Skeletal muscle satellite cell (primary cell): ENCODE data around the gene CACNG7.

ENCODE experiments used
- H3K27me3 ChIP-seq: 2 replicates; pipeline ENCODE4 v1.7.0; 2013; ENCODE audit warnings: low read length; ENCODE audit not compliant: control insufficient read depth, insufficient read depth
- H3K36me3 ChIP-seq: 2 replicates; pipeline ENCODE4 v1.7.0; 2013; ENCODE audit warnings: mild to moderate bottlenecking, control low read depth, low read length; ENCODE audit not compliant: insufficient read depth
- H3K4me1 ChIP-seq: 2 replicates; pipeline ENCODE4 v1.7.0; 2013; ENCODE audit warnings: low read length; ENCODE audit not compliant: control insufficient read depth, insufficient read depth
- H3K4me2 ChIP-seq: 2 replicates; pipeline ENCODE4 v1.7.0; 2013; ENCODE audit warnings: mild to moderate bottlenecking, low read length
- H3K4me3 ChIP-seq: 2 replicates; pipeline ENCODE4 v1.7.0; 2013; ENCODE audit warnings: low read length
- H3K9ac ChIP-seq: 2 replicates; pipeline ENCODE4 v1.7.0; 2013; ENCODE audit warnings: mild to moderate bottlenecking, low read depth, low read length, moderate library complexity
- H3K9me3 ChIP-seq: replicated peaks from 2 replicates; pipeline ENCODE4 v1.7.0; 2013; ENCODE audit warnings: mild to moderate bottlenecking, control low read depth, low read length

Gene CACNG7

DNA sequence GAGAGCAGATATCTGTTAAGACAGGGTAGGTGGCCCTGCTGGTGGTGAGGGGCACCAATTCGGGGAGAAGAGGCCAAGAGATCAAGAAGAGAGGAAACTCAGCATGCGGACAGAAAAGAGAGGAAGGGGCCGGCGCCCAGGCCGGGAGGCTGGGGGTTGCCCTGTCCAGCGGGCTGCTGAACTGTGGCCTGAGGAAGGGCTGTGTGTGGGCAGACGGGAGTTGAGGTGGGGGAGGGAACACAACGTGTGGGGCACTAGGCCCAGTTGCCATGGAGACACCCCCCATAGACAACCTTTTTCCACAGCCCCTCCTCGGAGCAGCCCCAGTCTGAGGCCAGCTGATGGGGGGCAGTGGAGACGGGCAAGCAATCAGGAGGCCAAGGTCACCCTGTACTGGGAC is 51.1 kb downstream of the CACNG7 start:
- H3K4me3 ChIP-seq, result no peak overlapping the region

DNA sequence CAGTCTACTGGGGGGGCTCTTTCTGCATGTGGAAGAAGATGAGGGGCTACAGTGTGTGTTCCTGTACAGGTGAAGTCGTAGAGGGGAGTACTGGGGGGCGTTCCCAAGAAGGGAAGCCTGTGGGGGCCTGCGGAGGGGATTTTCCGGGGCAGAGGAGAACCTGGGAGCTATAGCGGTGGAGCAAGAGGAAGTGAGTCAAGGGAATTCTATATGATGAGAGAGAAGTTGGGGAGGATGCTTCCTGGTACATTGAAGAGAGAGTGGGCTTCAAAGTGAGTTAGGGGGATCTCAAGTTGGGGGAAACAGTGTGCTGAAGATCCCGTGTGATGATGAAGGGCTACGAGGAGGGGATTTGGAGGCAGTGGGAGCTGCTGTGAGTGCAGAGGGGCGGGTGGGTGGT is 51.8 kb downstream of the CACNG7 start:
- Histone ChIP-seq H3K9me3 (no peaks in the 10 kb centered on the region), H3K27me3 (peaks cover 63% of the 10 kb centered on the region), H3K36me3 (no peaks in the 10 kb centered on the region)

More for the DNA sequence above, 51.1 kb downstream of the CACNG7 start:
- Histone ChIP-seq H3K9me3 (no peaks in the 10 kb centered on the region), H3K4me2 (no peak overlapping the region), H3K9ac (no peak overlapping the region), H3K27me3 (peaks cover 59% of the 10 kb centered on the region), H3K36me3 (no peaks in the 10 kb centered on the region), H3K4me1 (no peaks in the 10 kb centered on the region)

DNA sequence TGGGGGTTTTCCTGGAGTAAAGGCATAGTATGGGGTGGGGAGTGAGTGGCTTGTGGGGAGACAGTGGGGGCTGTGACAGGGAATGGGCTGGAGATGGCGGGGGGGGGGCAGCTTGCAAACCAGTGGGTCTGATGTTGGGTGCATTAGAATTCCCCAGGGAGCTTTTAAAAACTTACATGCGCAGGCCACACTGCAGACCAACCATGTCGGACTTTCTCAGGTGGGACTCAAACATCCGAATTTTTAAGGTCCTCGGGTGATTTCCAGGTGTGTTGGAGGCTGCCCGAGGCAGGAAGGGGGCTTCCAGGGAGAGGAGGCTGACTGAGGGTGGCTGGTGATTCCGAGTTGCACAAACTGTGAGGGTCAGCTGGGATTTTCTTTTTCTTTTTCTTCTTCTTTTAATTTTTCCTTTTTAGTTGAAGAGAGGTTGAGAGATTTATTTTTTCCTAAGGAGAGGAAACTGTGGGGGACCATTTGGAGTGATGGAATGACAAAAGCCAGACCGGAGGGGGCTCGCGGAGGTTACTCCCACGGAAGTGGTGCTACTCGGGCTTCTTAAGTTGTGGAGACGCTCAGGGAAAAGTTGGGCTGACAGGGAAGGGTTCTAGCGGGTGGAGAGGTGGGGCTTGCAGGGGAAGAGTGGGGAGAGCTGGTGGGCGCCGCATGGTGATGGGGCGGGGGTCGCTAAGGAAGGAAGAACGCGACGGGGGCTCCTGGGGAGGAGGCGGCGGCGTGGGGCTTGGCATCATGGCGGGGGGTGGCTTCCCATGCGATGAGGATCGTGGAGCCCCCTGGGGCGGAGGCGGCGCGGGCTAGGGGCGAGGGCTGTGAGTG is 52.7 kb downstream of the CACNG7 start:
- Histone ChIP-seq H3K4me1 (no peaks in the 10 kb centered on the region), H3K4me3 (no peak overlapping the region), H3K4me2 (no peak overlapping the region), H3K36me3 (no peaks in the 10 kb centered on the region), H3K27me3 (peaks cover 60% of the 10 kb centered on the region), H3K9ac (no peak overlapping the region), H3K9me3 (no peaks in the 10 kb centered on the region)

More for the DNA sequence above, 51.8 kb downstream of the CACNG7 start:
- no peak overlapping the region for H3K9ac ChIP-seq
- no peaks in the 10 kb centered on the region for H3K4me1 ChIP-seq
- no peak overlapping the region for H3K4me2 ChIP-seq
- no peak overlapping the region for H3K4me3 ChIP-seq

DNA sequence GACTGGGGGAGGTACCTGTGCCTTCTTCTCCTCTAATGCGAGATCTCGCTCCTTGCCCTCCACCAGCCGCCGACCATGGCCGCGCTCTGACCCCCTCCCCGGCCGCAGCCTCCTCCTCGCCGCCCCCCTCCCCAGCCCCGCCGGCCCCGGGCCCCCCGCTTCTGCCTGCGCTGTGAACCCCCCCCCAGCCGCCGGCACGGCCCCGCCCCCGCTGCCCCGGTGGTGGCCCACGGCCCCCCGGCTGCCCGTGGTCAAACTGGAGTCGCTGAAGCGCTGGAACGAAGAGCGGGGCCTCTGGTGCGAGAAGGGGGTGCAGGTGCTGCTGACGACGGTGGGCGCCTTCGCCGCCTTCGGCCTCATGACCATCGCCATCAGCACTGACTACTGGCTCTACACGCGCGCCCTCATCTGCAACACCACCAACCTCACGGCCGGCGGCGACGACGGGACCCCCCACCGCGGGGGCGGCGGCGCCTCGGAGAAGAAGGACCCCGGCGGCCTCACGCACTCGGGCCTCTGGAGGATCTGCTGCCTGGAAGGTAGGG is 53.9 kb downstream of the CACNG7 start, which contains the start of gene CACNG8:
Gene CACNG8, plus strand, starts transcription at position 51 of the 545 bp plus-strand sequence.
- no peak within 1 kb of the TSS for H3K9ac ChIP-seq
- peaks cover 50% of the 10 kb centered on the region for H3K27me3 ChIP-seq
- no peaks in the 10 kb centered on the region for H3K36me3 ChIP-seq
- no peaks in the 10 kb centered on the region for H3K4me1 ChIP-seq
- H3K4me3 ChIP-seq, result no peak within 1 kb of the TSS
- no peak within 1 kb of the TSS for H3K4me2 ChIP-seq
- H3K9me3 ChIP-seq, result no peaks in the 10 kb centered on the region

DNA sequence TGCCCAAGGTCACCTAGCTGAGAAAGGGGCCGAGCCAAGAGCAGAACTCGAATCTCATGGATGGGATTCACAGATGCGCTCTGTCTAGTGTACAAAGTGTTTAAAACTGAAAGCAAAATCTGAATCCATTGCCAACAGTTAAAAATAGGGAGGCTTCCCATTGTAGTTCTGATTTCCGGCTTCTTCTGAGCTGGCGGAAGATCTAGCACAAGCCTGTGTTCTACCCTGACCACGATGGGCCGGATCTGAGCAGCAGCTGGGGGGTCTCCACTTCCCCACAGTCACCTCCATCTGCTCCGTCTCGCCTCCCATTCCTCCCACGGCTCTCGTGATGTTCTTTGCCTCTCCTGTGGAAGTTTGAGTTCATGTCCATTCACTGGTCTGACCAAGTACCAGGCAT is 56.0 kb downstream of the CACNG7 start:
- Histone ChIP-seq H3K9me3 (no peaks in the 10 kb centered on the region), H3K4me2 (peak overlapping the region; percentile 6), H3K36me3 (no peaks in the 10 kb centered on the region), H3K27me3 (peaks cover 41% of the 10 kb centered on the region), H3K4me3 (no peak overlapping the region), H3K4me1 (no peaks in the 10 kb centered on the region), H3K9ac (no peak overlapping the region)

DNA sequence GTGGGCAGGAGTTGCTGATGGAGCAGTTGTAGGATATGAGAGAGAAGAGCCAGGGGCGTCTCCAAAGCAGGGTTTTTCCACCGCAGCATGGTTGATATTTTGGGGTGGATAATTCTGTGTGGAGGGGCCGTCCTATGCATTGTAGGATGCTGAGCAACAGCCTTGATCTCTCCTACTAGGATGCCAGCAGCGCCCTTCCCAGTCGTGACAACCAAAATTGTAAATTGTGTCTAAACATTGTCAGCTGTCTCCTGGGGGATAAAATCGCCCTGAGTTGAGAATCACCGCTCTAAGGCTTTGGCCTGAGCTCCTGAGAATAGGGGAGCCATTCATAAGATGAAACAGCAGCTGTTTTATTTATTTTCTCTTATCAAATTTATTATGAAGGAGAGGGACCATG is 57.9 kb downstream of the CACNG7 start:
- no peaks in the 10 kb centered on the region for H3K9me3 ChIP-seq
- H3K27me3 ChIP-seq, result peaks cover 25% of the 10 kb centered on the region
- H3K36me3 ChIP-seq, result no peaks in the 10 kb centered on the region
- no peak overlapping the region for H3K9ac ChIP-seq
- H3K4me1 ChIP-seq, result no peaks in the 10 kb centered on the region
- no peak overlapping the region for H3K4me3 ChIP-seq
- H3K4me2 ChIP-seq, result no peak overlapping the region

DNA sequence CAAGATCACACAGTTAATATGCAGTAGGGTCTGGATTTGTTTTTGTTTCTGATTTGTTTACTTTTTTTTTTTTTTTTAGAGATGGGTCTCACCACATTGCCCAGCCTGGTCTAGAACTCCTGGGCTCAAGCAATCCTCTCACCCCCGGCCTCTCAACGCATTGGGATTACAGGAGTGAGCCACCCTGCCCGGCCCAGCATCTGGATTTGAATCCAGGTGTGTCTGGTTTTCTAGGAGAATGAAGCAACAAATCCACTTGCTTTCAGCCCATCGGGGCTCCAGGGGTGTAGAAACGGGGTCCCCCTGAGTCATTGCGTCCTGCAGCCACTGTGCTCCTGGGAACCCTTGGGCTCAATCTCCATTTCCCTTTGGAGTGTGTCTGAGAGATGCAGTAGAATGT is 60.3 kb downstream of the CACNG7 start:
- no peaks in the 10 kb centered on the region for H3K4me1 ChIP-seq
- no peaks in the 10 kb centered on the region for H3K36me3 ChIP-seq
- peaks cover 11% of the 10 kb centered on the region for H3K27me3 ChIP-seq
- H3K9me3 ChIP-seq, result no peaks in the 10 kb centered on the region
- no peak overlapping the region for H3K4me3 ChIP-seq
- no peak overlapping the region for H3K4me2 ChIP-seq
- no peak overlapping the region for H3K9ac ChIP-seq

DNA sequence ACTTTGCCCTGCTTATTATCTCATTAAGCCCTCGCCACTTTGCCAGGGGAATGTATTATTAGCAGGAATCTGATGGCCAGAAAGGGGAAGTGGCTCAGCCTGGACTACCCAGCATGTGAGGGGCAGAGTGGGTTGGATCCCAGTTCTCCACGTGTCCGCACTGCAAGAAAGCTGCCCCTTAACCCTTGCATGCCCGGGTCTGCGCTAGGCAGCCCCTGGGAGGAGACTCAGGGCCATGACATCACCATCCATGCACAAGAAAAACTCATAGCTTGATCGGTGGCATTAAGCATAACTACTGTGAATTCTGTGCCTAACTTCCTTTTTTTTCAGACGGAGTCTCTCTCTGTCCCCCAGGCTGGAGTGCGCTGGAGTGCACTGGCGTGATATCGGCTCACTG is 62.6 kb downstream of the CACNG7 start:
- Histone ChIP-seq H3K4me3 (no peak overlapping the region), H3K36me3 (no peaks in the 10 kb centered on the region), H3K9me3 (no peaks in the 10 kb centered on the region), H3K4me2 (no peak overlapping the region), H3K27me3 (no peaks in the 10 kb centered on the region), H3K9ac (no peak overlapping the region), H3K4me1 (no peaks in the 10 kb centered on the region)

DNA sequence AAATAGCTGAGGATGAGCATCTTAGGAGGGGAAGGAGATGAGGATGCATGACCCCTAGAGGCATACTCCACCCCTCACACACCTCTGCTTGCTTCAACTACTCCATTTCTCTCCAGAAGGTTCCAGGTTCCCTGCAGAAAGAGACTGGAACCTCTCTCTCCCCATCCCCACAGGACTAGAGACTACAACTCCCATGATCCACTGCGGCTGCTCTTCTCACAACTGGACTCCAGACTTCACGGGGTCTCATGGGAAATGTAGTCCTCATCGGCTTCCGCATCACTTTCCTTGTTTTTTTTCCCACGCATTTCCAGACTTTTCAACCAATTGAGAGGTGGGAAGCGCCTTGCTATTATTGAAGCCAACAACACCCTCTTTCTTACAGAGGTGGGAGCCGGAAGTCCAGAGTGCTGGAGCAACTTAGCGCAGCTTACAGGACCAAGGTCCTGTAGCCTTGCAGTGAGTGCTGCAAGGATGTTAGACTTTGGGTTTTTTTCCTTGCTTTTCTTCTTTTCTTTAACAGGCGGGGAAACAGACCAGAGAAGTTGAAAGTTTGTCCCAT is 68.4 kb downstream of the CACNG7 start:
- Histone ChIP-seq H3K4me2 (peak overlapping the region; percentile 66), H3K4me3 (no peak overlapping the region), H3K9me3 (no peaks in the 10 kb centered on the region), H3K27me3 (peaks cover 23% of the 10 kb centered on the region), H3K9ac (no peak overlapping the region), H3K36me3 (no peaks in the 10 kb centered on the region), H3K4me1 (no peaks in the 10 kb centered on the region)

DNA sequence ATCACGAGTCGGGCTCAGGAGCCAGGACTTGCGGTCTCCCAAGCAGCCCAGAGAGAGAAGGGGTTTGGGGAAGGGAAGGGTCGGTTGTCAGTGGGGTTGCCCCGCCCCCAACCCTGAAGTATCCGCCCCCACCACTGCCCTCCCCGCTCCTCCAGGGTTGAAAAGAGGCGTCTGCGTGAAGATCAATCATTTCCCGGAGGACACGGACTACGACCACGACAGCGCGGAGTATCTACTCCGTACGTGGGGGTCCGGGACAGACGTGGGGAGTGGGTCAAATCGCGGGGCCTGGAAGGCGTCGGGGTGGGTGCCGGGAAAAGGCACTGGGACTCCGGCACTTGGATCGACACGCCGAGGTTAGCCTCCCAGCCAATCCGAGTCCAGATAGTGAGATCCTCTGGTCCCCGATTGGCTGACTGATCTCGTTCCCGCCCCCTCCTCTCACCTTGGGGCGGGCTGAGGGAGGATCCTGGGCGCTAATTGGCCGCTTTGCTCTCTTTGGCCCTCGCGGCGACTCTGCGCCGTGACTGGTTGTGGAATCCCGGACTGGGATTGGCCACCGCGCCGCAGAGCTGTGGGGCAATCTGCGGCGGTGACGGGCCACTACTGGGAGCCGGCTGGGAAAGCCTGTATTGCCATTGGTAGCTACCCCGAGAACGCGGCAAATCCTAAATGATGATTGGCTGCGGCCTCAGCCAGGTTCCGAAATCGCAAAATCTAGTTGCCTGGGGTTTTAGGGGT is 69.1 kb downstream of the CACNG7 start:
- no peaks in the 10 kb centered on the region for H3K36me3 ChIP-seq
- no peaks in the 10 kb centered on the region for H3K4me1 ChIP-seq
- peaks cover 24% of the 10 kb centered on the region for H3K27me3 ChIP-seq
- peak overlapping the region; percentile 42 for H3K4me3 ChIP-seq
- no peak overlapping the region for H3K9ac ChIP-seq
- H3K4me2 ChIP-seq, result peak overlapping the region; percentile 66
- H3K9me3 ChIP-seq, result no peaks in the 10 kb centered on the region

DNA sequence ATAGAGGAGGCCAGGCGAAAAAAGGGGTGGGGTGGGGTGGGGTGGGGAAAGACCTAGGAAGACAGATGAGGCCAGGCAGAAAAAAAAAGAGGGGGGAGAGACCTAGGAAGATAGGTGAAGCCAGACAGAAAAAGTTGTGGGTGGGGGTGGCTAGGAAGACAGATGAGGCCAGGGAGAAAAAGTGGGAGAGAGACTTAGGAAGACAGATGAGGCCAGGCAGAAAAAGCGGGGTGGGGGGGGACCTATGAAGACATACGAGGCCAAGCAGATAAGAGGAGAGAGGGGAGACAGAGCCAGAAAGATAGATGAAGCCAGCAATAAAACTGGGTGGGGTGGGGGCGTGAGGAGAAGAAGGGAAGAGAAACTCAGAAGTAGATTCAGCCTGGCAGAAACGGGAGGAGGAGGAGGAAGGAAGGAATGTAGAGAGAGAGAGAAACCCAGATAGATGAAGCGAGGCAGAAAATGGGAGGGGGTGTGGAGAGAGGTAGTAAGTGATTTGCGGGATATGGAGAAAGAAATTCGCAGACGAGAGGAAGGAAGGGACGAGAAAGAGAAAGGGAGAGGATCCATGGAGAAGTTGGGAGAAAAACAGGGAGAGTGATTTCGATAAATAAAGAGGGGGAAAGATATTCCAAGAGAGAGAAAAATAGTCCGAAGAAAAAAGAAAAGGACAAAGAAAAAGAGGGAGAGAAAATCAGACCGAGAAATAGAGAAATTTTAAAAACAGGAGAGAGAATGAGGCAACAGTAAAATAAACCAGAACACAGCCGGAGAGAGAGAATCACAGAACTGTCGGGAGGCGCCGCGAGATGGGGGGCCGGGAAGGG is 70.1 kb downstream of the CACNG7 start:
- Histone ChIP-seq H3K36me3 (no peaks in the 10 kb centered on the region), H3K9me3 (no peaks in the 10 kb centered on the region), H3K4me2 (peak overlapping the region; percentile 74), H3K27me3 (peaks cover 34% of the 10 kb centered on the region), H3K4me3 (peak overlapping the region; percentile 40), H3K9ac (no peak overlapping the region), H3K4me1 (no peaks in the 10 kb centered on the region)
